HPDE6-E6E7 (cell line): Measurements from ENCODE around the gene ZNF438.
"Not testable (repeated sequence)": the region's sequence is repeated elsewhere in the genome, so short reads cannot be mapped to it uniquely, and the experiment has no call there.

Experiments
- DNase-seq: peaks from one replicate; pipeline ENCODE4 v3.0.0; 2011; ENCODE audit warnings: missing footprints; ENCODE audit errors: extremely low spot score

ZNF438 gene

GRCh38 chr10:30940256-30940655 is 91.4 kb downstream of the ZNF438 start:
- DNase-seq, result no peak

- no peak for DNase-seq
Measured at GRCh38 chr10:30939643-30940251, 91.9 kb downstream of the ZNF438 start.

- no peak for DNase-seq
Measured at GRCh38 chr10:30935078-30935477, 96.6 kb downstream of the ZNF438 start.

GRCh38 chr10:30931094-30931493 is 100.6 kb downstream of the ZNF438 start:
- DNase-seq, result no peak

- DNase-seq, result no peak
Measured at GRCh38 chr10:30929901-30930520, 101.7 kb downstream of the ZNF438 start.

GRCh38 chr10:30929311-30929729 is 102.3 kb downstream of the ZNF438 start:
- not testable (repeated sequence) for DNase-seq

- DNase-seq, result no peak
Measured at GRCh38 chr10:30928742-30929141, 102.9 kb downstream of the ZNF438 start.

GRCh38 chr10:30918651-30919050 is 113.0 kb downstream of the ZNF438 start:
- DNase-seq, result no peak

- no peak for DNase-seq
Measured at GRCh38 chr10:30917789-30918188, 113.9 kb downstream of the ZNF438 start.

GRCh38 chr10:30917067-30917466 is 114.6 kb downstream of the ZNF438 start:
- no peak for DNase-seq

GRCh38 chr10:30915146-30915545 is 116.5 kb downstream of the ZNF438 start:
- no peak for DNase-seq

- no peak for DNase-seq
Measured at GRCh38 chr10:30911303-30911863, 120.3 kb downstream of the ZNF438 start.

- no peak for DNase-seq
Measured at GRCh38 chr10:30903397-30904138, 128.1 kb downstream of the ZNF438 start.

- no peak for DNase-seq
Measured at GRCh38 chr10:30902621-30903396, 128.9 kb downstream of the ZNF438 start.

- not testable (repeated sequence) for DNase-seq
Measured at GRCh38 chr10:30901487-30901886, 130.2 kb downstream of the ZNF438 start.

- no peak for DNase-seq
Measured at GRCh38 chr10:30898964-30899363, 132.7 kb downstream of the ZNF438 start.

- DNase-seq, result no peak
Measured at GRCh38 chr10:30897547-30897946, 134.1 kb downstream of the ZNF438 start.

GRCh38 chr10:30897048-30897447 is 134.6 kb downstream of the ZNF438 start:
- no peak for DNase-seq

GRCh38 chr10:30894221-30894620 is 137.4 kb downstream of the ZNF438 start:
- DNase-seq, result no peak

- no peak for DNase-seq
Measured at GRCh38 chr10:30893208-30893607, 138.5 kb downstream of the ZNF438 start.

- DNase-seq, result no peak
Measured at GRCh38 chr10:30887839-30888238, 143.8 kb downstream of the ZNF438 start.

- DNase-seq, result no peak
Measured at GRCh38 chr10:30885423-30885822, 146.2 kb downstream of the ZNF438 start.
